Sigmoid colon (tissue), 7 donors: ENCODE results near the gene SULT1C4. TPM values are rescaled to one million over a fixed set of nuclear protein-coding genes. Genes with fewer than 3 reads are reported as not detected.

ENCODE experiments used
- DNase-seq: peaks from one replicate; pipeline ENCODE4 v3.0.0-alpha.2; 2019
- H3K27ac ChIP-seq, 4 donors: fragments of 200-600 bp; sonication (generic); one replicate each; pipeline ENCODE4 v1.5.1; 2016 to 2019; ENCODE audit warnings: mild to moderate bottlenecking in 1 of 4
- H3K27me3 ChIP-seq, 3 donors: fragments of 200-600 bp; sonication (generic); one replicate each; pipeline ENCODE4 v1.5.1; 2019; ENCODE audit warnings: mild to moderate bottlenecking in 1 of 3
- H3K36me3 ChIP-seq, 4 donors: fragments of 200-600 bp; sonication (generic); one replicate each; pipeline ENCODE4 v1.5.1; 2016 to 2019
- H3K4me1 ChIP-seq, 4 donors: fragments of 200-600 bp; sonication (generic); one replicate each; pipeline ENCODE4 v1.5.1; 2017 to 2019
- H3K4me3 ChIP-seq, 4 donors: fragments of 200-600 bp; sonication (generic); one replicate each; pipeline ENCODE4 v1.5.1; 2017 to 2019; ENCODE audit warnings: mild to moderate bottlenecking in 2 of 4, moderate library complexity in 1 of 4
- H3K9me3 ChIP-seq, 4 donors: fragments of 200-600 bp in 3 of 4; sonication (generic) in 3 of 4; one replicate each; pipeline versions ENCODE4 v1.5.1 to v1.6.1; 2013 to 2019
- CTCF ChIP-seq, 4 experiments: fragments of 450-650 bp in 3 of 4; fragments of 200-600 bp in 1 of 4; IDR thresholded peaks; one replicate each; pipeline ENCODE4 v1.5.1; 2016 to 2019; ENCODE audit warnings: antibody characterized with exemption in 4 of 4, mild to moderate bottlenecking in 3 of 4, moderate library complexity in 2 of 4
- EP300 ChIP-seq, 4 donors: sonication (generic); formaldehyde crosslinking; IDR thresholded peaks; one replicate each; pipeline ENCODE4 v1.6.1; 2017; ENCODE audit warnings: antibody characterized with exemption in 4 of 4
- POLR2A ChIP-seq, 2 donors: fragments of 450-650 bp; IDR thresholded peaks; one replicate each; pipeline ENCODE4 v1.6.1; 2016; ENCODE audit warnings: antibody characterized with exemption in 2 of 2, mild to moderate bottlenecking in 2 of 2, moderate library complexity in 2 of 2
- POLR2AphosphoS5 ChIP-seq, 4 donors: sonication (generic); formaldehyde crosslinking; IDR thresholded peaks; one replicate each; pipeline ENCODE4 v1.6.1; 2017; ENCODE audit warnings: antibody characterized with exemption in 4 of 4
- WGBS, 2 donors: extraction: QIAGEN DNeasy Blood & Tissue Kit; methylation state at CpG; one replicate each; pipeline ENCODE4 v1.1.7; 2013; 5-methylcytosine and 5-hydroxymethylcytosine counted together
- intact Hi-C: fragments of 100-400 bp; cut with DNase I; formaldehyde crosslinking; loops from one replicate; pipeline ENCODE4 v1.15.1; 2023
- polyA plus RNA-seq, 3 donors: library from polyadenylated mRNA; stranded (reverse); fragments of 200-250 nt; gene quantifications; one replicate each; pipeline ENCODE4 v1.2.3, GENCODE V29; 2013
- total RNA-seq, 4 donors: library from RNA; depleted of rRNA; stranded (reverse); fragments of >200 nt; gene quantifications; one replicate each; pipeline ENCODE4 v1.1.0, GENCODE V29; 2016
- donor health status: healthy with polysubstance abuse.
- donor health status: Bipolar disorder and iron deficiency.
- donor health status: healthy.

The SULT1C4 gene
- total and polyA plus RNA-seq, 7 donors = 0.60 to 7.2 (median 3.1) TPM; not detected in 1

GRCh38 chr2:108377401-108377800, 353 bp upstream of the SULT1C4 start:
- DNase-seq = no peak
- Histone ChIP-seq H3K27me3 (no peaks in the 10 kb centered on the region), H3K9me3 (no peaks in the 10 kb centered on the region), H3K4me1 (peaks cover 0 to 18% (median 6%) of the 10 kb centered on the region in 4 donors), H3K4me3 (peak overlapping the region; percentile 25 to 44 (median 32)), H3K36me3 (no peaks in the 10 kb centered on the region), H3K27ac (peak overlapping the region; percentile 48 to 64 (median 62))
- 27 to 47% methylated on average over 1 of the region's 1 CpG for WGBS, 2 donors
- intact Hi-C loops = no loop called here
- no peak for TF ChIP-seq POLR2AphosphoS5 (IDR thresholded peaks at IDR 0.05)

DNA sequence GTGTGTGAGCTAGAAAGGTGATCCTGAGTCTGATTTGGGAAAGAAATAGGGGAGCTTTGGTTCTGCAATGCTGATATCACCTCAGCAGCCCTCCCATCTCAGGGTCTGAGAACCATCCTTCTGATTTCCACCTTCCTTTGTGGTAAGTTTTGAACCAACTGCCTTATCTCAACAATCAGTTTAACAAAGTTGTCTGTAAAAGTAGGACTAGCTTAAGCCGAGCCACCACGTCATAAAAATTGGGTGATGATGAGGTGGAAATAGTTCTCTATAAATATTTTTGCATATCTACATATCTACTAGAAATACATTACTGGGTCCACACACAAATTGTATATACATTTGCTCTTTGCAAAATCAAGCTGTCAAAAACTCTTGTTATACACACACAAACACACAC, 1.1 kb downstream of the SULT1C4 start:
- H3K27me3 ChIP-seq = no peaks in the 10 kb centered on the region
- 37 to 72% methylated on average over 2 of the region's 2 CpGs for WGBS, 2 donors
- peak overlapping the region in 2 of 4 donors; percentile 39 to 44 for H3K4me3 ChIP-seq
- no peak for TF ChIP-seq EP300 (IDR thresholded peaks at IDR 0.05)
- no peak for TF ChIP-seq POLR2A (IDR thresholded peaks at IDR 0.05)
- TF ChIP-seq CTCF (IDR thresholded peaks at IDR 0.05) = no peak
- TF ChIP-seq POLR2AphosphoS5 (IDR thresholded peaks at IDR 0.05) = no peak
- peak overlapping the region in 2 of 4 donors; percentile 64 for H3K27ac ChIP-seq
- peaks cover 0 to 18% (median 6%) of the 10 kb centered on the region in 4 donors for H3K4me1 ChIP-seq
- no peak for DNase-seq
- intact Hi-C loops = no loop called here
- H3K9me3 ChIP-seq = no peaks in the 10 kb centered on the region
- H3K36me3 ChIP-seq = no peaks in the 10 kb centered on the region

- no peaks in the 10 kb centered on the region for H3K9me3 ChIP-seq
- H3K4me1 ChIP-seq = peaks cover 0 to 13% (median 4%) of the 10 kb centered on the region in 4 donors
- H3K36me3 ChIP-seq = no peaks in the 10 kb centered on the region
- H3K27me3 ChIP-seq = no peaks in the 10 kb centered on the region
- no peak overlapping the region for H3K27ac ChIP-seq
- intact Hi-C loops = no loop called here
- WGBS, 2 donors = 51 to 77% methylated on average over 4 of the region's 4 CpGs
- H3K4me3 ChIP-seq = no peak overlapping the region
- no peak for TF ChIP-seq EP300 (IDR thresholded peaks at IDR 0.05)
- DNase-seq = no peak
Observed at GRCh38 chr2:108382196-108382595, 4.4 kb downstream of the SULT1C4 start.

GRCh38 chr2:108383146-108383830, 5.5 kb downstream of the SULT1C4 start:
- intact Hi-C loops = no loop called here
- Histone ChIP-seq H3K4me3 (no peak overlapping the region), H3K4me1 (peaks cover 0 to 2% (median 0%) of the 10 kb centered on the region in 4 donors), H3K27me3 (no peaks in the 10 kb centered on the region), H3K36me3 (no peaks in the 10 kb centered on the region), H3K9me3 (no peaks in the 10 kb centered on the region), H3K27ac (no peak overlapping the region)
- DNase-seq = no peak
- TF ChIP-seq POLR2A (IDR thresholded peaks at IDR 0.05) = no peak
- no peak for TF ChIP-seq CTCF (IDR thresholded peaks at IDR 0.05)
- no peak for TF ChIP-seq POLR2AphosphoS5 (IDR thresholded peaks at IDR 0.05)
- 90 to 92% methylated on average over 4 of the region's 4 CpGs for WGBS, 2 donors

GRCh38 chr2:108384662-108385393, 7.1 kb downstream of the SULT1C4 start:
- Histone ChIP-seq H3K9me3 (no peaks in the 10 kb centered on the region), H3K4me1 (no peaks in the 10 kb centered on the region), H3K36me3 (no peaks in the 10 kb centered on the region), H3K27me3 (no peaks in the 10 kb centered on the region), H3K27ac (no peak overlapping the region), H3K4me3 (no peak overlapping the region)
- no peak for TF ChIP-seq EP300 (IDR thresholded peaks at IDR 0.05)
- TF ChIP-seq POLR2A (IDR thresholded peaks at IDR 0.05) = no peak
- TF ChIP-seq CTCF (IDR thresholded peaks at IDR 0.05) = no peak
- TF ChIP-seq POLR2AphosphoS5 (IDR thresholded peaks at IDR 0.05) = no peak
- DNase-seq = no peak
- intact Hi-C loops = no loop called here
- WGBS, 2 donors = 88 to 90% methylated on average over 5 of the region's 5 CpGs
